Neural cell (in vitro differentiated cells): ENCODE data around the gene FCHSD1. TPM values are rescaled to one million over a fixed set of nuclear protein-coding genes. Genes with fewer than 3 reads are reported as not detected.

Source experiments
- H2AFZ ChIP-seq: fragments of 200-600, 300-800 bp; sonication (generic), shearing (Covaris generic); 2 replicates; pipeline ENCODE4 v1.6.0; 2014; ENCODE audit warnings: low read depth, mild to moderate bottlenecking, antibody characterized with exemption, low read length, moderate library complexity
- H3F3A ChIP-seq: fragments of 200-600 bp; shearing (Covaris generic); 2 replicates; pipeline ENCODE4 v1.6.1; 2016; ENCODE audit warnings: mild to moderate bottlenecking, moderate library complexity, mixed read lengths, antibody characterized with exemption, low read length; ENCODE audit not compliant: insufficient read depth, poor library complexity, severe bottlenecking
- H3K27ac ChIP-seq: fragments of 200-600, 300-800 bp; sonication (generic), shearing (Covaris generic); 2 replicates; pipeline ENCODE4 v1.5.1; 2014; ENCODE audit warnings: mild to moderate bottlenecking, low read length, moderate library complexity
- H3K27me3 ChIP-seq: fragments of 300-800, 200-600 bp; sonication (generic), shearing (Covaris generic); 2 replicates; pipeline ENCODE4 v1.6.0; 2014; ENCODE audit warnings: mild to moderate bottlenecking, low read depth, low read length, moderate library complexity; ENCODE audit not compliant: insufficient read depth
- H3K36me3 ChIP-seq: fragments of 300-800, 200-600 bp; sonication (generic), shearing (Covaris generic); 2 replicates; pipeline ENCODE4 v1.5.1; 2014; ENCODE audit warnings: mild to moderate bottlenecking, antibody characterized with exemption, low read length, moderate library complexity; ENCODE audit not compliant: insufficient read depth
- H3K4me2 ChIP-seq: fragments of 300-800, 200-600 bp; sonication (generic), shearing (Covaris generic); 2 replicates; pipeline ENCODE4 v1.6.0; 2014; ENCODE audit warnings: mild to moderate bottlenecking, low read length
- H3K4me3 ChIP-seq: fragments of 300-800, 200-600 bp; sonication (generic), shearing (Covaris generic); 2 replicates; pipeline ENCODE4 v1.5.1; 2014; ENCODE audit warnings: mild to moderate bottlenecking, low read length, moderate library complexity
- H3K79me2 ChIP-seq: fragments of 200-600 bp; shearing (Covaris generic); replicated peaks from 2 replicates; pipeline ENCODE4 v1.6.0; 2014; ENCODE audit warnings: mild to moderate bottlenecking, low read length, moderate library complexity; ENCODE audit not compliant: insufficient read depth
- H3K9ac ChIP-seq: fragments of 300-800, 200-600 bp; sonication (generic), shearing (Covaris generic); 2 replicates; pipeline ENCODE4 v1.6.1; 2016; ENCODE audit warnings: mild to moderate bottlenecking, low read length, mixed read lengths
- H3K9me2 ChIP-seq: fragments of 200-600 bp; shearing (Covaris generic); 2 replicates; pipeline ENCODE4 v1.6.1; 2016; ENCODE audit warnings: mild to moderate bottlenecking, low read length, mixed read lengths; ENCODE audit not compliant: insufficient read depth
- H3K9me3 ChIP-seq: fragments of 200-600, 300-800 bp; sonication (generic), shearing (Covaris generic); 2 replicates; pipeline ENCODE4 v1.6.1; 2016; ENCODE audit warnings: mild to moderate bottlenecking, mixed run types, low read length, moderate library complexity, mixed read lengths
- H4K20me1 ChIP-seq: fragments of 200-600 bp; shearing (Covaris generic); 2 replicates; pipeline ENCODE4 v1.6.1; 2016; ENCODE audit warnings: mild to moderate bottlenecking, mixed run types; ENCODE audit not compliant: insufficient read depth
- CTCF ChIP-seq: fragments of 450-650 bp; IDR thresholded peaks from 2 replicates; pipeline ENCODE4 v1.5.1; 2014; ENCODE audit warnings: antibody characterized with exemption, mild to moderate bottlenecking, moderate library complexity; ENCODE audit not compliant: poor library complexity, severe bottlenecking
- EP300 ChIP-seq: fragments of 450-650 bp; conservative IDR thresholded peaks from 2 replicates; pipeline ENCODE4 v1.6.1; 2014; ENCODE audit warnings: antibody characterized with exemption, mild to moderate bottlenecking, moderate library complexity; ENCODE audit not compliant: poor library complexity, severe bottlenecking
- EZH2 ChIP-seq: fragments of 200-600, 300-800 bp; shearing (Covaris generic), sonication (generic); IDR thresholded peaks from 2 replicates; pipeline ENCODE4 v1.6.1; 2014; ENCODE audit warnings: antibody characterized with exemption, low read length, borderline replicate concordance, mild to moderate bottlenecking; ENCODE audit not compliant: insufficient read depth, poor library complexity, severe bottlenecking
- MXI1 ChIP-seq: fragments of 450-650 bp; conservative IDR thresholded peaks from 2 replicates; pipeline ENCODE4 v1.6.1; 2014; ENCODE audit warnings: antibody characterized with exemption, mild to moderate bottlenecking; ENCODE audit not compliant: poor library complexity, severe bottlenecking
- POLR2AphosphoS5 ChIP-seq: IDR thresholded peaks from 2 replicates; pipeline ENCODE4 v1.6.1; 2012
- RAD21 ChIP-seq: fragments of 450-650 bp; conservative IDR thresholded peaks from 2 replicates; pipeline ENCODE4 v1.6.1; 2014; ENCODE audit warnings: antibody characterized with exemption, mild to moderate bottlenecking, moderate library complexity
- REST ChIP-seq: IDR thresholded peaks from 2 replicates; pipeline ENCODE4 v1.6.1; 2012; ENCODE audit warnings: borderline replicate concordance
- SMC3 ChIP-seq: fragments of 450-650 bp; conservative IDR thresholded peaks from 2 replicates; pipeline ENCODE4 v1.6.1; 2014; ENCODE audit warnings: antibody characterized with exemption, mild to moderate bottlenecking, moderate library complexity; ENCODE audit not compliant: poor library complexity
- TAF1 ChIP-seq: IDR thresholded peaks from 2 replicates; pipeline ENCODE4 v1.6.1; 2012; ENCODE audit warnings: low read depth
- polyA plus RNA-seq: library from polyadenylated mRNA; depleted of rRNA; stranded (reverse); fragments of >200 nt; gene quantifications from 2 replicates; pipeline ENCODE4 v1.2.3, GENCODE V29; 2014

FCHSD1 gene
- polyA plus RNA-seq, 1 donor from 2014 or later = 3.9 TPM

GRCh38 chr5:141596867-141597266 is 54.4 kb downstream of the FCHSD1 start:
- no peaks in the 10 kb centered on the region for H3K27me3 ChIP-seq
- TF ChIP-seq REST = no peak
- no peak for TF ChIP-seq SMC3
- TF ChIP-seq TAF1 = no peak
- TF ChIP-seq MXI1 = no peak
- TF ChIP-seq EP300 = no peak
- no peak for TF ChIP-seq EZH2
- no peak for TF ChIP-seq CTCF
- TF ChIP-seq RAD21 = no peak
- TF ChIP-seq POLR2AphosphoS5 = no peak

GRCh38 chr5:141590127-141590526 is 61.1 kb downstream of the FCHSD1 start:
- peaks cover 3% of the 10 kb centered on the region for H3K79me2 ChIP-seq
- no peaks in the 10 kb centered on the region for H3K9me3 ChIP-seq
- no peaks in the 10 kb centered on the region for H3K9me2 ChIP-seq
- no peak overlapping the region for H2AFZ ChIP-seq
- no peak overlapping the region for H3K4me2 ChIP-seq
- H3K27ac ChIP-seq = no peak overlapping the region
- TF ChIP-seq CTCF = no peak
- TF ChIP-seq EP300 = no peak
- no peak for TF ChIP-seq REST
- no peak for TF ChIP-seq MXI1
- TF ChIP-seq EZH2 = no peak
- no peak for TF ChIP-seq RAD21
- no peak for TF ChIP-seq SMC3
- no peak for TF ChIP-seq TAF1
- no peak for TF ChIP-seq POLR2AphosphoS5
- H3K27me3 ChIP-seq = no peaks in the 10 kb centered on the region
- no peak overlapping the region for H3K4me3 ChIP-seq
- no peak overlapping the region for H3K9ac ChIP-seq
- H3F3A ChIP-seq = no peaks in the 10 kb centered on the region
- no peaks in the 10 kb centered on the region for H4K20me1 ChIP-seq
- peaks cover 9% of the 10 kb centered on the region for H3K36me3 ChIP-seq

More at GRCh38 chr5:141596867-141597266, 54.4 kb downstream of the FCHSD1 start:
- H3K9me3 ChIP-seq = no peaks in the 10 kb centered on the region
- no peaks in the 10 kb centered on the region for H4K20me1 ChIP-seq
- H3K27ac ChIP-seq = no peak overlapping the region
- no peak overlapping the region for H2AFZ ChIP-seq
- no peaks in the 10 kb centered on the region for H3K79me2 ChIP-seq
- no peaks in the 10 kb centered on the region for H3K9me2 ChIP-seq
- H3K4me2 ChIP-seq = no peak overlapping the region
- H3K36me3 ChIP-seq = no peaks in the 10 kb centered on the region
- no peak overlapping the region for H3K4me3 ChIP-seq
- no peak overlapping the region for H3K9ac ChIP-seq
- no peaks in the 10 kb centered on the region for H3F3A ChIP-seq
